K562 (cell line): ENCODE results near the gene LIN28B. TPM values are rescaled to one million over a fixed set of nuclear protein-coding genes. Genes with fewer than 3 reads are reported as not detected.

Experiments used
- MBD2 ChIP-seq: sonication (generic); IDR thresholded peaks from 2 replicates; pipeline ENCODE4 v1.6.1; 2016; ENCODE audit warnings: low read depth, borderline replicate concordance
- TEAD2 ChIP-seq: fragments of 450-650 bp; IDR thresholded peaks from 2 replicates; pipeline ENCODE4 v1.6.1; 2016; ENCODE audit warnings: missing genetic modification characterization, control low read depth, missing compliant biosample characterization
- ZBTB40 ChIP-seq, 2 experiments: fragments of 450-650 bp in 1 of 2; sonication (generic) in 1 of 2; formaldehyde crosslinking in 1 of 2; IDR thresholded peaks; 2 replicates each; pipeline versions ENCODE4 v1.7.1 to v1.9.0; 2016 to 2022; ENCODE audit warnings: inconsistent platforms in 1 of 2, mild to moderate bottlenecking in 1 of 2, missing genetic modification reagents in 1 of 2
- ZNF253 ChIP-seq: fragments of 250-450 bp; sonication (Bioruptor Pico); conservative IDR thresholded peaks from 2 replicates; pipeline ENCODE4 v1.6.1; 2021; ENCODE audit warnings: mild to moderate bottlenecking
- polyA plus RNA-seq, 8 experiments: library from polyadenylated mRNA; depleted of rRNA in 4 of 8; stranded (reverse) in 5 of 8; unstranded in 3 of 8; fragments of >200 nt; fragmentation: Nextera tagmentation in 2 of 8; fragmentation: Illumina TruSeq in 1 of 8; extraction: Ambion mirVana in 2 of 8; extraction: Trizol in 1 of 8; gene quantifications; 2 replicates each; pipeline versions ENCODE4 v1.2.1 to v1.2.3, GENCODE V29; 2011 to 2014; ENCODE audit warnings: inconsistent platforms in 1 of 8, missing spikeins in 1 of 8
- total RNA-seq, 7 experiments: library from RNA; depleted of rRNA in 6 of 7; stranded (reverse); fragments of >200 nt in 6 of 7; fragmentation: Illumina TruSeq in 2 of 7; extraction: Trizol in 2 of 7; gene quantifications; 2 replicates each; pipeline versions ENCODE4 v1.2.1 to v1.2.3, GENCODE V29; 2011 to 2021; ENCODE audit warnings: low replicate concordance in 1 of 7

LIN28B gene
- total and polyA plus RNA-seq, 9 of the 15 experiments (the other 6 are each of a cell fraction or from before 2014, with no cell fraction given) = 20.9 to 77.3 (median 42.1) TPM

GRCh38 chr6:105121981-105122380 lies 165.1 kb downstream of the LIN28B start (continued):
- TF ChIP-seq ZBTB40 (IDR thresholded peaks at IDR 0.05) (no peak), ZBTB40 (CRISPR knock-in tag; IDR thresholded peaks at IDR 0.05) (no peak), MBD2 (no peak), TEAD2 (tag) (no peak), ZNF253 (CRISPR knock-in tag) (no peak)
